Smooth muscle cell of bladder (primary cell): ENCODE results near the gene HMGN1. TPM values are rescaled to one million over a fixed set of nuclear protein-coding genes. Genes with fewer than 3 reads are reported as not detected.

Experiments used
- total RNA-seq: library from RNA; depleted of rRNA; stranded (reverse); fragments of >200 nt; gene quantifications from 2 replicates; pipeline ENCODE4 v1.2.3, GENCODE V29; 2014

The HMGN1 gene
- total RNA-seq = 190 and 216 TPM in 2 replicates

GRCh38 chr21:39348355-39349210 is at the start of gene HMGN1:
HMGN1 (minus strand) TSS chr21:39349088; CDS start chr21:39348917, 171 bp downstream.

GRCh38 chr21:39313571-39314142 is 35.2 kb downstream of the HMGN1 start, which contains the start of gene BRWD1:
BRWD1 (minus strand) TSS chr21:39313632; CDS start chr21:39313491, 141 bp downstream.

Other genes with a start within 250 kb of the HMGN1 start
- 56.9 and 62.3 TPM in 2 replicates for gene PSMG1, start 165.6 kb downstream of the HMGN1 start, total RNA-seq
- 48.1 and 62.4 TPM in 2 replicates for gene BRWD1, start 35.5 kb downstream of the HMGN1 start, total RNA-seq
- gene LCA5L, start 96.7 kb upstream of the HMGN1 start, total RNA-seq = 1.6 and 1.8 TPM in 2 replicates
- 1.6 and 1.8 TPM in 2 replicates for gene SH3BGR, start 102.9 kb upstream of the HMGN1 start, total RNA-seq